Fibroblast of villous mesenchyme (primary cell): ENCODE measurements around the gene CYP2C19. TPM values are rescaled to one million over a fixed set of nuclear protein-coding genes. Genes with fewer than 3 reads are reported as not detected.
"Not testable (repeated sequence)": the region's sequence is repeated elsewhere in the genome, so short reads cannot be mapped to it uniquely, and the experiment has no call there.

Experiments
- DNase-seq: peaks from one replicate; pipeline ENCODE4 v3.0.0-alpha.2; 2010; ENCODE audit warnings: low read depth
- H3K4me3 ChIP-seq: 2 replicates; pipeline ENCODE4 v1.5.1; 2011; ENCODE audit warnings: low read depth, mild to moderate bottlenecking, low read length
- CTCF ChIP-seq: IDR thresholded peaks from 2 replicates; pipeline ENCODE4 v1.5.1; 2012; ENCODE audit warnings: low read depth, mild to moderate bottlenecking, low read length; ENCODE audit not compliant: insufficient read depth
- total RNA-seq: library from RNA; depleted of rRNA; stranded (reverse); fragments of >200 nt; gene quantifications from 2 replicates; pipeline ENCODE4 v1.2.3, GENCODE V29; 2012

Gene CYP2C19
- total RNA-seq, 1 donor = 0.43 TPM

GRCh38 chr10:94760586-94761178 is 1.8 kb upstream of the CYP2C19 start:
- H3K4me3 ChIP-seq = no peak overlapping the region
- no peak for TF ChIP-seq CTCF
- DNase-seq = no peak

GRCh38 chr10:94775425-94775824 is 12.9 kb downstream of the CYP2C19 start:
- not testable (repeated sequence) for H3K4me3 ChIP-seq, DNase-seq

- no peak for TF ChIP-seq CTCF
- H3K4me3 ChIP-seq = no peak overlapping the region
- DNase-seq = no peak
Measured at GRCh38 chr10:94777886-94778458, 15.5 kb downstream of the CYP2C19 start.

GRCh38 chr10:94780844-94781243 is 18.4 kb downstream of the CYP2C19 start:
- H3K4me3 ChIP-seq = no peak overlapping the region
- TF ChIP-seq CTCF = no peak
- DNase-seq = no peak

GRCh38 chr10:94784256-94784655 is 21.8 kb downstream of the CYP2C19 start:
- TF ChIP-seq CTCF = no peak
- H3K4me3 ChIP-seq = no peak overlapping the region
- DNase-seq = no peak

- H3K4me3 ChIP-seq = no peak overlapping the region
- no peak for DNase-seq
- no peak for TF ChIP-seq CTCF
Measured at GRCh38 chr10:94785211-94785610, 22.7 kb downstream of the CYP2C19 start.

- not testable (repeated sequence) for DNase-seq, H3K4me3 ChIP-seq
Measured at GRCh38 chr10:94800551-94800950, 38.1 kb downstream of the CYP2C19 start.

- no peak for DNase-seq
- H3K4me3 ChIP-seq = no peak overlapping the region
- no peak for TF ChIP-seq CTCF
Measured at GRCh38 chr10:94803307-94803706, 40.8 kb downstream of the CYP2C19 start.

GRCh38 chr10:94830025-94830424 is 67.5 kb downstream of the CYP2C19 start:
- H3K4me3 ChIP-seq, DNase-seq: not testable (repeated sequence)
